GM19023 (cell line): ENCODE measurements around the gene NMU.
"Not testable (repeated sequence)": the region's sequence is repeated elsewhere in the genome, so short reads cannot be mapped to it uniquely, and the experiment has no call there.

Experiments
- ATAC-seq: cut with Tn5 transposase; IDR thresholded peaks from one replicate; pipeline ENCODE4 v1.9.1; 2021; ENCODE audit warnings: mild to moderate bottlenecking, moderate library complexity; ENCODE audit not compliant: unreplicated experiment

NMU gene

GRCh38 chr4:55635741-55636655 lies at the start of gene NMU:
Gene NMU, minus strand, starts transcription at chr4:55636298. Its CDS starts 106 bp downstream, at chr4:55636192.
- peak; percentile 83 for ATAC-seq

GRCh38 chr4:55684276-55684675 lies 48.2 kb upstream of the NMU start:
- no peak for ATAC-seq

GRCh38 chr4:55682797-55683196 lies 46.7 kb upstream of the NMU start:
- ATAC-seq = not testable (repeated sequence)

GRCh38 chr4:55682295-55682694 lies 46.2 kb upstream of the NMU start:
- no peak for ATAC-seq

GRCh38 chr4:55681430-55681829 lies 45.3 kb upstream of the NMU start:
- ATAC-seq = no peak

- no peak for ATAC-seq
Measured at GRCh38 chr4:55675196-55675793, 39.2 kb upstream of the NMU start.

GRCh38 chr4:55673424-55673823 lies 37.3 kb upstream of the NMU start:
- no peak for ATAC-seq

GRCh38 chr4:55671667-55672066 lies 35.6 kb upstream of the NMU start:
- ATAC-seq = no peak

- ATAC-seq = no peak
Measured at GRCh38 chr4:55670695-55671094, 34.6 kb upstream of the NMU start.

- ATAC-seq = no peak
Measured at GRCh38 chr4:55668449-55668848, 32.4 kb upstream of the NMU start.

GRCh38 chr4:55666535-55666934 lies 30.4 kb upstream of the NMU start:
- no peak for ATAC-seq

- no peak for ATAC-seq
Measured at GRCh38 chr4:55663145-55663544, 27.0 kb upstream of the NMU start.

- ATAC-seq = no peak
Measured at GRCh38 chr4:55661398-55662056, 25.4 kb upstream of the NMU start.

GRCh38 chr4:55658657-55659056 lies 22.6 kb upstream of the NMU start:
- no peak for ATAC-seq

- ATAC-seq = no peak
Measured at GRCh38 chr4:55654131-55654530, 18.0 kb upstream of the NMU start.

GRCh38 chr4:55650483-55650882 lies 14.4 kb upstream of the NMU start:
- ATAC-seq = no peak

- no peak for ATAC-seq
Measured at GRCh38 chr4:55637272-55637820, 1.2 kb upstream of the NMU start.

- ATAC-seq = no peak
Measured at GRCh38 chr4:55636656-55636999, 530 bp upstream of the NMU start.

- no peak for ATAC-seq
Measured at GRCh38 chr4:55635282-55635681, 816 bp downstream of the NMU start.

GRCh38 chr4:55634417-55635128 lies 1.5 kb downstream of the NMU start:
- ATAC-seq = no peak

GRCh38 chr4:55633903-55634302 lies 2.2 kb downstream of the NMU start:
- ATAC-seq = no peak
